Panc1 (cell line): ENCODE measurements around the gene THBS1. TPM values are rescaled to one million over a fixed set of nuclear protein-coding genes. Genes with fewer than 3 reads are reported as not detected.

Source experiments
- ATAC-seq: fragments of 200-7000 bp; cut with Tn5 transposase; 2 replicates; pipeline ENCODE4 v1.9.1; 2020; ENCODE audit warnings: mild to moderate bottlenecking, moderate library complexity
- BruUV-seq: library from RNA; stranded (reverse); fragments of 400-500 nt; replicated peaks from 2 replicates; lab custom pipeline; 2021; lab: Mats Ljungman, UMichigan
- CTCF ChIA-PET: fragments of 300-600 bp; sonication (Branson Sonifier 250); formaldehyde crosslinking; loops from one replicate; lab custom pipeline; 2022; ENCODE audit warnings: antibody characterized with exemption; lab: Charles Lee
- POLR2A ChIA-PET: fragments of 300-600 bp; sonication (Branson Sonifier 250); formaldehyde crosslinking; loops from one replicate; lab custom pipeline; 2022; ENCODE audit warnings: antibody characterized with exemption; lab: Charles Lee
- DNase-seq: peaks from one replicate; pipeline ENCODE4 v3.0.0-alpha.2; 2010; ENCODE audit warnings: low read depth, low spot score
- H3K27ac ChIP-seq: 2 replicates; pipeline ENCODE4 v1.5.1; 2011; ENCODE audit warnings: mild to moderate bottlenecking, low read length, inconsistent platforms
- H3K27me3 ChIP-seq: fragments of 200-500 bp; sonication (Bioruptor generic); 2 replicates; pipeline ENCODE4 v1.6.0; 2014; ENCODE audit warnings: low read length, inconsistent platforms; ENCODE audit not compliant: control insufficient read depth, insufficient read depth
- H3K36me3 ChIP-seq: fragments of 200-500 bp; sonication (Bioruptor generic); 2 replicates; pipeline ENCODE4 v1.5.1; 2014; ENCODE audit warnings: inconsistent platforms, mild to moderate bottlenecking, low read length, moderate library complexity; ENCODE audit not compliant: control insufficient read depth, insufficient read depth
- H3K4me1 ChIP-seq: 2 replicates; pipeline ENCODE4 v1.5.1; 2011; ENCODE audit warnings: inconsistent platforms, mild to moderate bottlenecking, low read length, moderate library complexity; ENCODE audit not compliant: control insufficient read depth, insufficient read depth
- H3K4me3 ChIP-seq, 2 experiments: 2 replicates each; pipeline ENCODE4 v1.5.1; 2011 to 2012; ENCODE audit warnings: low read depth in 2 of 2, low read length in 2 of 2, mild to moderate bottlenecking in 2 of 2, inconsistent platforms in 1 of 2, moderate library complexity in 1 of 2
- H3K9me3 ChIP-seq: fragments of 200-500 bp; sonication (Bioruptor generic); 2 replicates; pipeline ENCODE4 v1.5.1; 2014; ENCODE audit warnings: low read depth, mild to moderate bottlenecking, inconsistent platforms, low read length, moderate library complexity; ENCODE audit not compliant: control insufficient read depth, insufficient read depth
- POLR2AphosphoS5 ChIP-seq: IDR thresholded peaks from 2 replicates; pipeline ENCODE4 v1.6.1; 2012; ENCODE audit warnings: mild to moderate bottlenecking, low read depth, low read length, moderate library complexity
- SIN3A ChIP-seq: IDR thresholded peaks from 2 replicates; pipeline ENCODE4 v1.6.1; 2012; ENCODE audit warnings: low read depth, mild to moderate bottlenecking, low read length, moderate library complexity, borderline replicate concordance; ENCODE audit not compliant: insufficient read depth
- TCF7L2 ChIP-seq: IDR thresholded peaks from 2 replicates; pipeline ENCODE4 v1.6.1; 2011; ENCODE audit warnings: mild to moderate bottlenecking, low read depth, low read length, inconsistent platforms
- in situ Hi-C: cut with HindIII; loops from 2 replicates; pipeline ENCODE4 v1.10.0; 2016; ENCODE audit warnings: low sequenced_read_pairs, low pct_unique_long_range_greater_than_20kb
- intact Hi-C: fragments of 100-400 bp; cut with micrococcal nuclease; formaldehyde crosslinking; loops from one replicate; pipeline ENCODE4 v1.10.0; 2022; ENCODE audit not compliant: unreplicated experiment
- total RNA-seq: library from RNA; stranded (reverse); gene quantifications from one replicate; pipeline ENCODE4 v1.2.1, GENCODE V29; 2021; ENCODE audit not compliant: unreplicated experiment
- TF ChIP-seq, protein P1 (sequence below), 2 experiments: IDR thresholded peaks; 2 replicates each; pipeline ENCODE4 v1.6.1; 2011 to 2012; ENCODE audit warnings: low read depth in 2 of 2, control low read depth in 1 of 2, low read length in 1 of 2, mild to moderate bottlenecking in 1 of 2, moderate library complexity in 1 of 2; ENCODE audit not compliant: insufficient read depth in 1 of 2
- TF ChIP-seq, protein P2 (sequence below): fragments of 450-650 bp; IDR thresholded peaks from 2 replicates; pipeline ENCODE4 v1.5.1; 2017; ENCODE audit warnings: mild to moderate bottlenecking

Gene THBS1
- total RNA-seq, 1 experiment from 2014 or later = 61.9 TPM

DNA sequence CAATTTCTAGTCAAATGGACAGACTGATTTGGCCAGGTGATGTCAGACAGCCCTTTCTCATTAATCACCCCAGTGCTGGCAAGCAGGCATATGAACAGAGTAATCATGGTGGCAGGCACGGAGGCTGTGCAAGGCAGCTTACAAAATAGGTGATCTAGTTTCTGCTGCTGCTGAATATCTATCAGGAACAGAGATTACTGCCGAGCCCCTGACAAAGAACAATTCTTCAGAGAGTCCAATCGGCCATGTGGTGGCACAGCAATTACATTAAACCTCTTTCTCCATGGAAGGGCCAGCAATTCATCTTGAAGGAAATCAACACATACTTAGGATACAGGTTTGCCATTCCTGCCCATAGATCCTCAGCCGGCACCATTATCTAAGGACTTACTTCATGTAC lies 32.3 kb upstream of the THBS1 start:
- Histone ChIP-seq H3K4me3 (no peak overlapping the region), H3K9me3 (0 out of 2 replicates have a peak, but pooled peaks cover 5% of the 10 kb centered on the region), H3K4me1 (no peaks in the 10 kb centered on the region), H3K27ac (no peak overlapping the region), H3K27me3 (no peaks in the 10 kb centered on the region), H3K36me3 (no peaks in the 10 kb centered on the region)
- POLR2A ChIA-PET = no interaction called here
- ATAC-seq (no peak), DNase-seq (no peak)
- CTCF ChIA-PET = no interaction called here
- in situ Hi-C loops (no loop called here), intact Hi-C loops (no loop called here)
- TF ChIP-seq, protein P1, sequence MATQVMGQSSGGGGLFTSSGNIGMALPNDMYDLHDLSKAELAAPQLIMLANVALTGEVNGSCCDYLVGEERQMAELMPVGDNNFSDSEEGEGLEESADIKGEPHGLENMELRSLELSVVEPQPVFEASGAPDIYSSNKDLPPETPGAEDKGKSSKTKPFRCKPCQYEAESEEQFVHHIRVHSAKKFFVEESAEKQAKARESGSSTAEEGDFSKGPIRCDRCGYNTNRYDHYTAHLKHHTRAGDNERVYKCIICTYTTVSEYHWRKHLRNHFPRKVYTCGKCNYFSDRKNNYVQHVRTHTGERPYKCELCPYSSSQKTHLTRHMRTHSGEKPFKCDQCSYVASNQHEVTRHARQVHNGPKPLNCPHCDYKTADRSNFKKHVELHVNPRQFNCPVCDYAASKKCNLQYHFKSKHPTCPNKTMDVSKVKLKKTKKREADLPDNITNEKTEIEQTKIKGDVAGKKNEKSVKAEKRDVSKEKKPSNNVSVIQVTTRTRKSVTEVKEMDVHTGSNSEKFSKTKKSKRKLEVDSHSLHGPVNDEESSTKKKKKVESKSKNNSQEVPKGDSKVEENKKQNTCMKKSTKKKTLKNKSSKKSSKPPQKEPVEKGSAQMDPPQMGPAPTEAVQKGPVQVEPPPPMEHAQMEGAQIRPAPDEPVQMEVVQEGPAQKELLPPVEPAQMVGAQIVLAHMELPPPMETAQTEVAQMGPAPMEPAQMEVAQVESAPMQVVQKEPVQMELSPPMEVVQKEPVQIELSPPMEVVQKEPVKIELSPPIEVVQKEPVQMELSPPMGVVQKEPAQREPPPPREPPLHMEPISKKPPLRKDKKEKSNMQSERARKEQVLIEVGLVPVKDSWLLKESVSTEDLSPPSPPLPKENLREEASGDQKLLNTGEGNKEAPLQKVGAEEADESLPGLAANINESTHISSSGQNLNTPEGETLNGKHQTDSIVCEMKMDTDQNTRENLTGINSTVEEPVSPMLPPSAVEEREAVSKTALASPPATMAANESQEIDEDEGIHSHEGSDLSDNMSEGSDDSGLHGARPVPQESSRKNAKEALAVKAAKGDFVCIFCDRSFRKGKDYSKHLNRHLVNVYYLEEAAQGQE (IDR thresholded peaks at IDR 0.05; ENCODE audit: insufficient read depth in 1 of 2, low read depth in 2 of 2, low read length in 1 of 2) = no peak
- TF ChIP-seq SIN3A = no peak
- TF ChIP-seq TCF7L2 = no peak
- TF ChIP-seq, protein P2, sequence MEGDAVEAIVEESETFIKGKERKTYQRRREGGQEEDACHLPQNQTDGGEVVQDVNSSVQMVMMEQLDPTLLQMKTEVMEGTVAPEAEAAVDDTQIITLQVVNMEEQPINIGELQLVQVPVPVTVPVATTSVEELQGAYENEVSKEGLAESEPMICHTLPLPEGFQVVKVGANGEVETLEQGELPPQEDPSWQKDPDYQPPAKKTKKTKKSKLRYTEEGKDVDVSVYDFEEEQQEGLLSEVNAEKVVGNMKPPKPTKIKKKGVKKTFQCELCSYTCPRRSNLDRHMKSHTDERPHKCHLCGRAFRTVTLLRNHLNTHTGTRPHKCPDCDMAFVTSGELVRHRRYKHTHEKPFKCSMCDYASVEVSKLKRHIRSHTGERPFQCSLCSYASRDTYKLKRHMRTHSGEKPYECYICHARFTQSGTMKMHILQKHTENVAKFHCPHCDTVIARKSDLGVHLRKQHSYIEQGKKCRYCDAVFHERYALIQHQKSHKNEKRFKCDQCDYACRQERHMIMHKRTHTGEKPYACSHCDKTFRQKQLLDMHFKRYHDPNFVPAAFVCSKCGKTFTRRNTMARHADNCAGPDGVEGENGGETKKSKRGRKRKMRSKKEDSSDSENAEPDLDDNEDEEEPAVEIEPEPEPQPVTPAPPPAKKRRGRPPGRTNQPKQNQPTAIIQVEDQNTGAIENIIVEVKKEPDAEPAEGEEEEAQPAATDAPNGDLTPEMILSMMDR = no peak
- TF ChIP-seq POLR2AphosphoS5 = no peak
- no TSS peak for BruUV-seq

DNA sequence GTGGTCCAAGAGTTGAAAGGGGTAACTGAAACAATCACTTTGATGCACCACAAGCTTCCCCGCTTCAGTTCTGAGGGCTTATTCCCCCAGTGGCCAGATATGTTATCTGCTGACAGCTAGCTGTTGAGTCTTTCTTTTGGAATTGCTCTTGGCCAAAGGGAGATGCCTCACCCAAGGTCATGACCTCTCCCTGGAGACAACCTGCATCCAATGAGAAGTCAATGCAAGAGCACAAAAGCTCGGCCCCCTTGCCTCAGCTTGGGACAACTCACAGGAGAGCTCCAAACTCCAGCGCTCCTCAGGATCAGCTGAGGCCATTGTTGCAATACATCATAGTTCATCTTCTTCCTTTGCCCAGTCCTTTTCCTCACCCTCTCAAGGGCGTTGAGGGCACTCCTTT lies 31.0 kb upstream of the THBS1 start:
- TF ChIP-seq SIN3A = no peak
- TF ChIP-seq, protein P1 (IDR thresholded peaks at IDR 0.05; ENCODE audit: insufficient read depth in 1 of 2, low read depth in 2 of 2, low read length in 1 of 2) = no peak
- no peak for TF ChIP-seq POLR2AphosphoS5
- no peak for TF ChIP-seq TCF7L2
- TF ChIP-seq, protein P2 = no peak
- no peak overlapping the region for H3K27ac ChIP-seq
- intact Hi-C loops = no loop called here
- H3K36me3 ChIP-seq = no peaks in the 10 kb centered on the region
- no TSS peak for BruUV-seq
- H3K9me3 ChIP-seq = 0 out of 2 replicates have a peak, but pooled peaks cover 5% of the 10 kb centered on the region
- H3K4me1 ChIP-seq = no peaks in the 10 kb centered on the region
- ChIA-PET CTCF (no interaction called here), POLR2A (no interaction called here)
- in situ Hi-C loops = no loop called here
- H3K27me3 ChIP-seq = no peaks in the 10 kb centered on the region
- ATAC-seq = no peak
- DNase-seq = no peak
- no peak overlapping the region for H3K4me3 ChIP-seq
